Calu3 (cell line): ENCODE data around the gene C6orf62. TPM values are rescaled to one million over a fixed set of nuclear protein-coding genes. Genes with fewer than 3 reads are reported as not detected.
"Not testable (repeated sequence)": the region's sequence is repeated elsewhere in the genome, so short reads cannot be mapped to it uniquely, and the experiment has no call there.

Experiments
- BruUV-seq: library from RNA; stranded (reverse); fragments of 400-500 nt; replicated peaks from 2 replicates; lab custom pipeline; 2021; lab: Mats Ljungman, UMichigan
- CTCF ChIA-PET: fragments of 300-600 bp; sonication (Branson Sonifier 250); formaldehyde crosslinking; loops from one replicate; lab custom pipeline; 2022; ENCODE audit warnings: antibody characterized with exemption; lab: Charles Lee
- DNase-seq: peaks from one replicate; pipeline ENCODE4 v3.0.0; 2022
- H3K27ac Mint-ChIP-seq: one replicate; pipeline ENCODE4 v1.8.0; 2022; ENCODE audit warnings: mixed read lengths; ENCODE audit not compliant: unreplicated experiment
- H3K27me3 Mint-ChIP-seq: one replicate; pipeline ENCODE4 v1.8.0; 2022; ENCODE audit warnings: mixed read lengths; ENCODE audit not compliant: unreplicated experiment
- H3K36me3 Mint-ChIP-seq: one replicate; pipeline ENCODE4 v1.8.0; 2022; ENCODE audit warnings: mild to moderate bottlenecking, moderate library complexity, mixed read lengths; ENCODE audit not compliant: insufficient read depth, unreplicated experiment
- H3K4me1 Mint-ChIP-seq: one replicate; pipeline ENCODE4 v1.8.0; 2022; ENCODE audit warnings: mild to moderate bottlenecking, low read depth, mixed read lengths; ENCODE audit not compliant: unreplicated experiment
- H3K4me3 Mint-ChIP-seq: one replicate; pipeline ENCODE4 v1.8.0; 2022; ENCODE audit warnings: mild to moderate bottlenecking, low read depth, moderate library complexity, mixed read lengths; ENCODE audit not compliant: unreplicated experiment
- H3K9me3 Mint-ChIP-seq: one replicate; pipeline ENCODE4 v1.8.0; 2022; ENCODE audit warnings: low read depth, mixed read lengths; ENCODE audit not compliant: unreplicated experiment
- CTCF ChIP-seq: fragments of 200-600 bp; IDR thresholded peaks from one replicate; pipeline ENCODE4 v1.8.0; 2022; ENCODE audit warnings: antibody characterized with exemption; ENCODE audit not compliant: unreplicated experiment
- intact Hi-C: fragments of 100-400 bp; cut with micrococcal nuclease; formaldehyde crosslinking; loops from one replicate; pipeline ENCODE4 v1.10.0; 2022; ENCODE audit not compliant: unreplicated experiment
- total RNA-seq: library from RNA; stranded (reverse); gene quantifications from 2 replicates; pipeline ENCODE4 v1.2.3, GENCODE V29; 2022

The C6orf62 gene
- total RNA-seq, 1 experiment from 2014 or later = 334 TPM

- Mint-ChIP-seq H3K4me3 (peak overlapping the region; percentile 97), H3K9me3 (no peaks in the 10 kb centered on the region), H3K36me3 (peaks cover 82% of the 10 kb centered on the region), H3K4me1 (peaks cover 39% of the 10 kb centered on the region), H3K27me3 (no peaks in the 10 kb centered on the region), H3K27ac (peak overlapping the region; percentile 94)
- no peak for TF ChIP-seq CTCF
- no TSS peak for BruUV-seq
- CTCF ChIA-PET = interaction anchor here (0.7 to 2.0 kb wide), 8 partner anchors 24 to 359 kb away, joined by 3 to 7 read pairs (median 3); no protein-coding TSS in a partner anchor
- no peak for DNase-seq
- intact Hi-C loops = loop anchor here (1.0 to 5.0 kb wide), 2 partner anchors 48 to 299 kb away; no protein-coding TSS in a partner anchor
Observed at GRCh38 chr6:24718449-24719124, 367 bp downstream of the C6orf62 start.

GRCh38 chr6:24716602-24717148, 2.3 kb downstream of the C6orf62 start:
- H3K9me3 Mint-ChIP-seq, CTCF ChIA-PET, DNase-seq, BruUV-seq, H3K27me3 Mint-ChIP-seq: not testable (repeated sequence)
- peaks cover 53% of the 10 kb centered on the region for H3K4me1 Mint-ChIP-seq
- peaks cover 99% of the 10 kb centered on the region for H3K36me3 Mint-ChIP-seq
- peak overlapping the region; percentile 97 for H3K4me3 Mint-ChIP-seq
- intact Hi-C loops = loop anchor here (5.0 kb wide), 1 partner anchor 301 kb away; no protein-coding TSS in a partner anchor
- peak overlapping the region; percentile 94 for H3K27ac Mint-ChIP-seq

DNA sequence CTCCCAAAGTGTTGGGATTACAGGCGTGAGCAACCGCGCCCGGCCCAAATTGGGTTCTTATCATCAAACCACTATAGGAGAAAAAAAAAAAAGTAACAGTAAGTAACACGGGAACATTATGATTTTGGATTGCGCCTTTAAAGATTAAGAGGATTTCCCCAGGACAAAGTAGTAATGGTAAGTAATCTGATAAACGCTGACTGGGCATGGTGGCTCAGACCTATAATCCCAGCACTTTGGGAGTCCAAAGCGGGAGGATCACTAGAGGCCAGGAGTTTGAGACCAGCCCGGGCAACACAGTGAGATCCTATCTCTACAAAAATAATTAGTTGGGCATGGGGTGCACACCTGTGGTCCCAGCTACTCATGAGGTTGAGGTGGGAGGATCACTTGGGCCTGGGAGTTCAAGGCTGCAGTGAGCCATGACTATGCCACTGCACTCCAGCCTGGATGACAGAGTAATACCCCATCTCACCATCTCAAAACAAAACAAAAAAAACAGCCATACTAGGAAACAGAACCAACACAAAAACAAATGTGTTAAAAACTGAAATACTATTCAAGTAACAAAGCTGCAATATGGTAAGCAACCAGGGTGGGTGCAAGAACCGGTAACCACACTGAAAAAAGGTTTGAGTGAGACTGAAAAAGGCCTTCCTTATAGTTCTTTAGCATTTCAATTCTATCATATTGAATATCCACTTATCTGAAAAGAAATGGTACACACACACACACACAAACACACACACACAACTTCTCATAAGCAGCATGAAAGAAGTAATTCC, 8.2 kb downstream of the C6orf62 start:
- CTCF ChIA-PET = interaction anchor here (0.8 kb wide), 1 partner anchor 130 kb away, joined by 3 read pairs; no protein-coding TSS in a partner anchor
- no peak overlapping the region for H3K4me3 Mint-ChIP-seq
- no peak for DNase-seq
- intact Hi-C loops = no loop called here
- no peaks in the 10 kb centered on the region for H3K9me3 Mint-ChIP-seq
- no TSS peak for BruUV-seq
- TF ChIP-seq CTCF = no peak
- peaks cover 33% of the 10 kb centered on the region for H3K4me1 Mint-ChIP-seq
- H3K36me3 Mint-ChIP-seq = peaks cover 96% of the 10 kb centered on the region
- no peaks in the 10 kb centered on the region for H3K27me3 Mint-ChIP-seq
- H3K27ac Mint-ChIP-seq = peak overlapping the region; percentile 53

- Mint-ChIP-seq H3K27ac (peak overlapping the region; percentile 21), H3K9me3 (no peaks in the 10 kb centered on the region), H3K4me3 (no peak overlapping the region), H3K4me1 (peaks cover 20% of the 10 kb centered on the region), H3K27me3 (no peaks in the 10 kb centered on the region), H3K36me3 (peaks cover 92% of the 10 kb centered on the region)
- no TSS peak for BruUV-seq
- intact Hi-C loops = no loop called here
- DNase-seq = no peak
- CTCF ChIA-PET = no interaction called here
- no peak for TF ChIP-seq CTCF
Observed at GRCh38 chr6:24709014-24709711, 9.8 kb downstream of the C6orf62 start.
